Dedifferentiated amniotic fluid mesenchymal stem cell (primary cell): ENCODE measurements around the gene SRC.

ENCODE experiments used
- DNase-seq: peaks from one replicate; pipeline ENCODE4 v3.0.0-alpha.2; 2016; ENCODE audit errors: extremely low spot score

The SRC gene

GRCh38 chr20:37453836-37454235 lies 107.9 kb downstream of the SRC start:
- DNase-seq, result no peak

DNA sequence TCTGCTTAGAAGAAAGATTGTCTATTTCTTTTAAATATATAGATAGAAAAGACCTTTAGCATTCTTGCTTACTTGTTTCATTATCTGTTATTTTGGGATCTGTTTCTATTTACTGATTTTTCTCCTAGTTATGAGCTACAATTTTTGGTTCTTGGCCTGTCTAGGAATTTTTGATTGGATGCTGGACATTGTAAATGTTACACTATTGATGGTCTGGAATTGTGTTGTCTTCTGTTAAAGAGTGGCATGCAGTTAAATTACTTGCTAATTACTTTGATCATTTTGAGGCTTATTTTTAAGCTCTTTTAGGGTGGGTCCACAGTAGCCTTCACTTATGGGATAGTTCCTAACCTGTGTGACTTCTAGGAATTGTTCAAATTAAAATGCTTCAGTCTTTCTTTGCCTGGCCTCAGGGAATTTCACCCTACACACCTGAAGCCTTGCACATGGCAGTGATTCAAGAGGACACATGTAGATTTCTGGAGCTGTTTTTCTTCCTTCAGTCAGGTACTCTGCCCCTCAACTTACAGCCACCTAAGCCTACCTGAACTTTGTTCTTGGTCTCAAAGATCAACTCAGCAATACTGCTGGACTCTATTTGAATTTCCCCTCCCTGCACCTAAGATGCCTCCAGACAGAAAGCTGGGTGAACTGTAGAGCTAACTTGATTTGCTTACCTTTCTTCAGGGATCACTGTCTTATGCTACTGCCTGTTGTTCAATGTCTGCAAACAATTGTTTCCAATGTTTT lies 108.9 kb downstream of the SRC start:
- DNase-seq, result no peak
